K562 (cell line): ENCODE data around the gene ZNF180. TPM values are rescaled to one million over a fixed set of nuclear protein-coding genes. Genes with fewer than 3 reads are reported as not detected.
A peak's percentile ranks its signal among the peaks of the same experiment; 100 is the strongest.

Experiments
- ATAC-seq: fragments of 200-7000 bp; cut with Tn5 transposase; 3 replicates; pipeline ENCODE4 v1.9.1; 2020; ENCODE audit warnings: moderate library complexity
- BruUV-seq: library from RNA; stranded (reverse); fragments of 400-500 nt; replicated peaks from 2 replicates; lab custom pipeline; 2021; lab: Mats Ljungman, UMichigan
- CTCF ChIA-PET: fragments of 300-600 bp; formaldehyde crosslinking; extraction: SDS; loops from one replicate; lab custom pipeline; 2021; ENCODE audit warnings: low intra/inter-chr PET ratio; lab: Yijun Ruan, JAX
- POLR2A ChIA-PET: fragments of 300-600, 350-650 bp; sonication (Branson Sonifier 250); formaldehyde crosslinking; extraction: SDS; loops from one replicate; lab custom pipeline; 2021; ENCODE audit warnings: antibody characterized with exemption, inconsistent platforms; lab: Yijun Ruan, JAX
- DNase-seq, 4 experiments: peaks; one replicate each; pipeline versions ENCODE4 v3.0.0 to v3.0.0-alpha.2; 2011 to 2018; ENCODE audit warnings: low spot score in 3 of 4, mixed read lengths in 3 of 4; ENCODE audit errors: extremely low read depth in 1 of 4
- FAIRE-seq: peaks from 2 replicates; lab custom pipeline; 2011; peaks lifted over from hg19 to GRCh38; lab: Jason Lieb, UNC
- H2AFZ ChIP-seq: 2 replicates; pipeline ENCODE4 v1.6.0; 2011; ENCODE audit warnings: low read depth, low read length, control low read depth, inconsistent platforms
- H3K27ac ChIP-seq: fragments of 200-600 bp; 3 replicates; pipeline ENCODE4 v1.8.0; 2011; ENCODE audit warnings: low read depth, mild to moderate bottlenecking, control low read depth, inconsistent platforms, low read length, moderate library complexity, mixed read lengths; ENCODE audit errors: extremely low read depth
- H3K27me3 ChIP-seq, 2 experiments: fragments of 300-600 bp in 1 of 2; 2 replicates in 1 of 2; 3 replicates in 1 of 2; pipeline versions ENCODE4 v1.6.0 to v1.8.0; 2011; ENCODE audit warnings: inconsistent platforms in 2 of 2, low read length in 2 of 2, mild to moderate bottlenecking in 1 of 2, mixed read lengths in 1 of 2, moderate library complexity in 1 of 2; ENCODE audit not compliant: control insufficient read depth in 2 of 2, insufficient read depth in 2 of 2
- H3K36me3 ChIP-seq: fragments of 300-600 bp; 3 replicates; pipeline ENCODE4 v1.8.0; 2011; ENCODE audit warnings: mild to moderate bottlenecking, low read length, inconsistent platforms; ENCODE audit not compliant: control insufficient read depth, insufficient read depth
- H3K4me1 ChIP-seq, 2 experiments: fragments of 200-600 bp in 1 of 2; replicated peaks in 1 of 2; 2 replicates in 1 of 2; 3 replicates in 1 of 2; pipeline versions ENCODE4 v1.5.1 to v1.8.0; 2011; ENCODE audit warnings: inconsistent platforms in 2 of 2, low read length in 2 of 2, mild to moderate bottlenecking in 1 of 2, mixed read lengths in 1 of 2, moderate library complexity in 1 of 2; ENCODE audit not compliant: control insufficient read depth in 2 of 2, insufficient read depth in 2 of 2
- H3K4me2 ChIP-seq: 2 replicates; pipeline ENCODE4 v1.6.1; 2011; ENCODE audit warnings: low read length, control low read depth, inconsistent platforms, mixed read lengths; ENCODE audit not compliant: insufficient read depth
- H3K4me3 ChIP-seq: fragments of 200-600 bp; sonication (generic), shearing (Covaris generic); 2 replicates; pipeline ENCODE4 v1.5.1; 2016; ENCODE audit warnings: control low read depth, inconsistent platforms
- H3K79me2 ChIP-seq: fragments of 200-600 bp; 3 replicates; pipeline ENCODE4 v1.8.0; 2011; ENCODE audit warnings: low read length, inconsistent platforms; ENCODE audit not compliant: control insufficient read depth, insufficient read depth
- H3K9ac ChIP-seq, 2 experiments: 2 replicates each; pipeline versions ENCODE4 v1.6.0 to v1.6.1; 2011; ENCODE audit warnings: low read depth in 2 of 2, low read length in 2 of 2, control low read depth in 1 of 2, inconsistent platforms in 1 of 2, mild to moderate bottlenecking in 1 of 2, mixed read lengths in 1 of 2; ENCODE audit not compliant: insufficient read depth in 1 of 2
- H3K9me1 ChIP-seq: one replicate; pipeline ENCODE4 v1.6.0; 2011; ENCODE audit warnings: inconsistent platforms, mild to moderate bottlenecking, low read length, moderate library complexity; ENCODE audit not compliant: control insufficient read depth, insufficient read depth
- H3K9me3 ChIP-seq: replicated peaks from 2 replicates; pipeline ENCODE4 v1.5.1; 2011; ENCODE audit warnings: low read depth, low read length, inconsistent platforms; ENCODE audit not compliant: control insufficient read depth, insufficient read depth
- H4K20me1 ChIP-seq: replicated peaks from 2 replicates; pipeline ENCODE4 v1.6.1; 2011; ENCODE audit warnings: low read length, inconsistent platforms, mixed read lengths; ENCODE audit not compliant: control insufficient read depth, insufficient read depth
- MIER1 ChIP-seq: fragments of 450-650 bp; IDR thresholded peaks from 2 replicates; pipeline ENCODE4 v1.6.1; 2016; ENCODE audit warnings: antibody characterized with exemption, mild to moderate bottlenecking, low read depth
- RFX1 ChIP-seq: fragments of 450-650 bp; IDR thresholded peaks from 2 replicates; pipeline ENCODE4 v1.6.1; 2016; ENCODE audit warnings: mild to moderate bottlenecking, moderate library complexity
- SIN3B ChIP-seq: fragments of 450-650 bp; IDR thresholded peaks from 2 replicates; pipeline ENCODE4 v1.6.1; 2017; ENCODE audit warnings: low read depth, mild to moderate bottlenecking, moderate library complexity
- SRSF7 ChIP-seq: fragments of 200-400 bp; formaldehyde crosslinking; optimal IDR thresholded peaks from 2 replicates; pipeline ENCODE3; 2017; ENCODE audit warnings: mild to moderate bottlenecking, low read depth, low read length
- ZKSCAN3 ChIP-seq: fragments of 250-450 bp; sonication (Bioruptor Pico); IDR thresholded peaks from 2 replicates; pipeline ENCODE4 v1.4.0; 2020
- ZNF699 ChIP-seq: fragments of 250-450 bp; sonication (Bioruptor Pico); IDR thresholded peaks from 2 replicates; pipeline ENCODE4 v1.8.0; 2021; ENCODE audit warnings: mild to moderate bottlenecking, moderate library complexity; ENCODE audit not compliant: insufficient replicate concordance
- WGBS: fragments of 100-300 bp; shearing (Covaris generic); methylation state at CpG from one replicate; pipeline ENCODE4 v1.1.6; 2016; ENCODE audit warnings: low coverage, mixed read lengths; ENCODE audit not compliant: insufficient coverage; ENCODE audit errors: missing lambda C conversion rate; 5-methylcytosine and 5-hydroxymethylcytosine counted together
- in situ Hi-C: fragments of 300-500 bp; cut with MboI; formaldehyde crosslinking; loops from 4 replicates; pipeline ENCODE4 v1.15.0; 2018; ENCODE audit warnings: inconsistent platforms, mixed read lengths
- intact Hi-C: fragments of 100-400 bp; cut with micrococcal nuclease; formaldehyde crosslinking; loops from 2 replicates; pipeline ENCODE4 v1.14.2; 2022
- polyA plus RNA-seq, 8 experiments: library from polyadenylated mRNA; depleted of rRNA in 4 of 8; stranded (reverse) in 5 of 8; unstranded in 3 of 8; fragments of >200 nt; fragmentation: Nextera tagmentation in 2 of 8; fragmentation: Illumina TruSeq in 1 of 8; extraction: Ambion mirVana in 2 of 8; extraction: Trizol in 1 of 8; gene quantifications; 2 replicates each; pipeline versions ENCODE4 v1.2.1 to v1.2.3, GENCODE V29; 2011 to 2014; ENCODE audit warnings: inconsistent platforms in 1 of 8, missing spikeins in 1 of 8
- total RNA-seq, 7 experiments: library from RNA; depleted of rRNA in 6 of 7; stranded (reverse); fragments of >200 nt in 6 of 7; fragmentation: Illumina TruSeq in 2 of 7; extraction: Trizol in 2 of 7; gene quantifications; 2 replicates each; pipeline versions ENCODE4 v1.2.1 to v1.2.3, GENCODE V29; 2011 to 2021; ENCODE audit warnings: low replicate concordance in 1 of 7
- TF ChIP-seq, protein P1 (sequence below), 3 experiments: IDR thresholded peaks in 2 of 3; conservative IDR thresholded peaks in 1 of 3; 2 replicates each; pipeline ENCODE4 v1.5.1; 2011 to 2012; ENCODE audit warnings: low read length in 3 of 3, mild to moderate bottlenecking in 3 of 3, control low read depth in 2 of 3, improper control_type of control experiment in 1 of 3, inconsistent platforms in 1 of 3, low read depth in 1 of 3, mixed read lengths in 1 of 3, moderate library complexity in 1 of 3; ENCODE audit not compliant: insufficient read depth in 2 of 3
- TF ChIP-seq, protein P2 (sequence below): fragments of 450-650 bp; IDR thresholded peaks from 2 replicates; pipeline ENCODE4 v1.6.1; 2017; ENCODE audit warnings: antibody characterized with exemption

The ZNF180 gene
- total and polyA plus RNA-seq, 9 of the 15 experiments (the other 6 are each of a cell fraction or from before 2014, with no cell fraction given): 1.8 to 8.7 (median 5.9) TPM

DNA sequence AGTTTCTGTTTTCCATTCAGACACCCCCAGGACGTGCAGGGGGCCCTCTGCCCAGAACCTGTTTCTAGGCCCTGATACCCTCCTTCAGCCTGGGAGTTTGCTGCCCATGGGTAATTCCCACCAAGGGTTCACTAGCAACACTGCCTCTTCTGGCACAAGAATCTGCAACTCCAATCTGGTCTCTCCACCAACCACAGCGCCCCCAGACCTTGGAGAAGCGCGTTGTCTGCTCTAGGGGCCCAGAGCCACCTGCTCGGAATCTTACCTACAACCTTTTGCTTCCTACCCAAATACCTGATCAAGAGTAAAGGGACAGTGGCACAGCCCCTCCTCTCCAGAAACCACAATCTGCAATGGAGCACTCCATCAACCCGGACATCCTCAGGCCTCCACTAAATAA lies 763 bp downstream of the ZNF180 start:
- intact Hi-C loops: no loop called here
- peak overlapping the region; percentile 92 for H3K4me2 ChIP-seq
- 34% methylated on average over 6 of the region's 6 CpGs for WGBS
- peak overlapping the region; percentile 92 for H2AFZ ChIP-seq
- H3K4me3 ChIP-seq: peak overlapping the region; percentile 65
- BruUV-seq: TSS peak; percentile 68
- DNase-seq: peak in 1 of 4 experiments; percentile 14
- H3K9me1 ChIP-seq: no peaks in the 10 kb centered on the region
- no peaks in the 10 kb centered on the region for H4K20me1 ChIP-seq
- peaks cover 32% of the 10 kb centered on the region; the same call in 2 of the 3 replicates for H3K36me3 ChIP-seq
- H3K4me1 ChIP-seq: peaks cover 7 to 22% of the 10 kb centered on the region in 2 experiments; a peak in 3 of 5 replicates
- CTCF ChIA-PET: no interaction called here
- H3K27me3 ChIP-seq: no peaks in the 10 kb centered on the region
- no peak for ATAC-seq
- POLR2A ChIA-PET: interaction anchor here (1.0 kb wide), 1 partner anchor 405 kb away, joined by 4 read pairs; no protein-coding TSS in a partner anchor
- in situ Hi-C loops: no loop called here
- H3K9me3 ChIP-seq: peaks cover 16% of the 10 kb centered on the region
- peak overlapping the region; percentile 79; the same call in 2 of the 3 replicates for H3K27ac ChIP-seq
- H3K9ac ChIP-seq: peak overlapping the region; percentile 80 to 99
- no peak for FAIRE-seq
- TF ChIP-seq RFX1: no peak
- no peak for TF ChIP-seq MIER1
- TF ChIP-seq, protein P1, sequence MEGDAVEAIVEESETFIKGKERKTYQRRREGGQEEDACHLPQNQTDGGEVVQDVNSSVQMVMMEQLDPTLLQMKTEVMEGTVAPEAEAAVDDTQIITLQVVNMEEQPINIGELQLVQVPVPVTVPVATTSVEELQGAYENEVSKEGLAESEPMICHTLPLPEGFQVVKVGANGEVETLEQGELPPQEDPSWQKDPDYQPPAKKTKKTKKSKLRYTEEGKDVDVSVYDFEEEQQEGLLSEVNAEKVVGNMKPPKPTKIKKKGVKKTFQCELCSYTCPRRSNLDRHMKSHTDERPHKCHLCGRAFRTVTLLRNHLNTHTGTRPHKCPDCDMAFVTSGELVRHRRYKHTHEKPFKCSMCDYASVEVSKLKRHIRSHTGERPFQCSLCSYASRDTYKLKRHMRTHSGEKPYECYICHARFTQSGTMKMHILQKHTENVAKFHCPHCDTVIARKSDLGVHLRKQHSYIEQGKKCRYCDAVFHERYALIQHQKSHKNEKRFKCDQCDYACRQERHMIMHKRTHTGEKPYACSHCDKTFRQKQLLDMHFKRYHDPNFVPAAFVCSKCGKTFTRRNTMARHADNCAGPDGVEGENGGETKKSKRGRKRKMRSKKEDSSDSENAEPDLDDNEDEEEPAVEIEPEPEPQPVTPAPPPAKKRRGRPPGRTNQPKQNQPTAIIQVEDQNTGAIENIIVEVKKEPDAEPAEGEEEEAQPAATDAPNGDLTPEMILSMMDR (IDR thresholded peaks at IDR 0.05 in 2 of 3, conservative IDR thresholded peaks at IDR 0.05 in 1 of 3; ENCODE audit: insufficient read depth in 2 of 3, low read depth in 1 of 3, low read length in 3 of 3): peak in 1 of 3 experiments; percentile 33; a peak in 1 of 6 replicates
- TF ChIP-seq SRSF7: no peak
- TF ChIP-seq, protein P2, sequence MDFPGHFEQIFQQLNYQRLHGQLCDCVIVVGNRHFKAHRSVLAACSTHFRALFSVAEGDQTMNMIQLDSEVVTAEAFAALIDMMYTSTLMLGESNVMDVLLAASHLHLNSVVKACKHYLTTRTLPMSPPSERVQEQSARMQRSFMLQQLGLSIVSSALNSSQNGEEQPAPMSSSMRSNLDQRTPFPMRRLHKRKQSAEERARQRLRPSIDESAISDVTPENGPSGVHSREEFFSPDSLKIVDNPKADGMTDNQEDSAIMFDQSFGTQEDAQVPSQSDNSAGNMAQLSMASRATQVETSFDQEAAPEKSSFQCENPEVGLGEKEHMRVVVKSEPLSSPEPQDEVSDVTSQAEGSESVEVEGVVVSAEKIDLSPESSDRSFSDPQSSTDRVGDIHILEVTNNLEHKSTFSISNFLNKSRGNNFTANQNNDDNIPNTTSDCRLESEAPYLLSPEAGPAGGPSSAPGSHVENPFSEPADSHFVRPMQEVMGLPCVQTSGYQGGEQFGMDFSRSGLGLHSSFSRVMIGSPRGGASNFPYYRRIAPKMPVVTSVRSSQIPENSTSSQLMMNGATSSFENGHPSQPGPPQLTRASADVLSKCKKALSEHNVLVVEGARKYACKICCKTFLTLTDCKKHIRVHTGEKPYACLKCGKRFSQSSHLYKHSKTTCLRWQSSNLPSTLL: no peak
- TF ChIP-seq ZNF699: no peak
- no peak for TF ChIP-seq SIN3B
- TF ChIP-seq ZKSCAN3: no peak
- H3K79me2 ChIP-seq: peaks cover 29% of the 10 kb centered on the region
